Stimulated activated naive CD8-positive, alpha-beta T cell treated with anti-CD3 and anti-CD28 coated beads, Interleukin-15, amount 100 ng/mL, for 72 hours (primary cell): ENCODE results near the gene TGFB1I1.
A peak's percentile ranks its signal among the peaks of the same experiment; 100 is the strongest.
"Not testable (repeated sequence)": the region's sequence is repeated elsewhere in the genome, so short reads cannot be mapped to it uniquely, and the experiment has no call there.

Experiments
- ATAC-seq: fragments of 150-1000 bp; cut with Tn5 transposase; 2 replicates; pipeline ENCODE4 v1.10.0; 2021; ENCODE audit warnings: mild to moderate bottlenecking, moderate library complexity
- DNase-seq, 2 donors: peaks; one replicate each; pipeline ENCODE4 v3.0.0; 2021 to 2022
- H3K27ac Mint-ChIP-seq, 2 donors: one replicate each; pipeline ENCODE4 v1.8.0; 2022; ENCODE audit warnings: mild to moderate bottlenecking in 2 of 2, mixed read lengths in 2 of 2, moderate library complexity in 2 of 2
- H3K27me3 Mint-ChIP-seq: one replicate; pipeline ENCODE4 v1.8.0; 2022; ENCODE audit warnings: mixed read lengths
- H3K4me1 Mint-ChIP-seq: one replicate; pipeline ENCODE4 v1.8.0; 2022; ENCODE audit warnings: mild to moderate bottlenecking, mixed read lengths
- H3K4me3 Mint-ChIP-seq, 2 donors: one replicate each; pipeline ENCODE4 v1.8.0; 2022; ENCODE audit warnings: mild to moderate bottlenecking in 2 of 2, mixed read lengths in 2 of 2, moderate library complexity in 1 of 2
- H3K9me3 Mint-ChIP-seq, 2 donors: one replicate each; pipeline ENCODE4 v1.8.0; 2022; ENCODE audit warnings: mixed read lengths in 2 of 2

TGFB1I1 gene

GRCh38 chr16:31505483-31505882 lies 33.5 kb downstream of the TGFB1I1 start:
- ATAC-seq = peak; percentile 83
- H3K27me3 Mint-ChIP-seq = no peaks in the 10 kb centered on the region
- H3K4me3 Mint-ChIP-seq = peak overlapping the region; percentile 1 to 40
- DNase-seq = peak in 1 of 2 donors; percentile 39
- H3K27ac Mint-ChIP-seq = peak overlapping the region in 1 of 2 donors; percentile 17
- H3K4me1 Mint-ChIP-seq = peaks cover 47% of the 10 kb centered on the region
- H3K9me3 Mint-ChIP-seq = no peaks in the 10 kb centered on the region

DNA sequence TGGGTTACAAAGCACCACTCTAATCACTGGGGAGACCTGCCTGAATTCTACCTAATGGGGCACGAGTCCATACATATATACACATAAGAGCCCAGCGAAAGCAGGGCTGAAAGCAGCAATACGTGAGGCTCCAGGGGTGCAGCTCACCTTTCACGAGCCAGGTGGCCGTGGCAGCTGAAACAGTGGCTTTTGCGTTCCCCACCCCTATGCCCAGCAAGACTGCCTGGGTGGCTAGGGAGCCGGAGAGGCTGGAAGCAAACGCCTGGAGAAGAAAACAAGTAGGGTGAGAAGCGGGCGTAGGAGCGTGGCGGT lies 35.6 kb downstream of the TGFB1I1 start:
- peak; percentile 5 for ATAC-seq
- Mint-ChIP-seq H3K4me3 (peak overlapping the region; percentile 90 to 99), H3K27ac (peak overlapping the region; percentile 99 to 100), H3K27me3 (no peaks in the 10 kb centered on the region), H3K4me1 (peaks cover 50% of the 10 kb centered on the region), H3K9me3 (no peaks in the 10 kb centered on the region)
- no peak for DNase-seq

- DNase-seq = peak; percentile 81 to 87
- Mint-ChIP-seq H3K27me3 (no peaks in the 10 kb centered on the region), H3K27ac (peak within 1 kb of the TSS; percentile 99 to 100), H3K9me3 (no peaks in the 10 kb centered on the region), H3K4me1 (peaks cover 50% of the 10 kb centered on the region), H3K4me3 (peak within 1 kb of the TSS; percentile 90 to 99)
- peak; percentile 90 for ATAC-seq
Measured at GRCh38 chr16:31507929-31508705, 36.2 kb downstream of the TGFB1I1 start, which contains the start of gene RUSF1. TSS of gene RUSF1 (minus strand) at chr16:31508391. CDS start at chr16:31508373, 18 bp downstream.

- DNase-seq (no peak), ATAC-seq (no peak)
- Mint-ChIP-seq H3K4me3 (peak overlapping the region; percentile 90 to 99), H3K4me1 (peaks cover 50% of the 10 kb centered on the region), H3K27ac (peak overlapping the region; percentile 99 to 100), H3K9me3 (no peaks in the 10 kb centered on the region), H3K27me3 (no peaks in the 10 kb centered on the region)
Measured at GRCh38 chr16:31508706-31509195, 36.8 kb downstream of the TGFB1I1 start.

GRCh38 chr16:31513126-31513525 lies 41.2 kb downstream of the TGFB1I1 start:
- Mint-ChIP-seq H3K27ac (no peak overlapping the region), H3K9me3 (peaks cover 0 to 21% of the 10 kb centered on the region in 2 donors), H3K27me3 (no peaks in the 10 kb centered on the region), H3K4me3 (no peak overlapping the region), H3K4me1 (peaks cover 26% of the 10 kb centered on the region)
- ATAC-seq = no peak
- DNase-seq = no peak

GRCh38 chr16:31513884-31514283 lies 41.9 kb downstream of the TGFB1I1 start:
- DNase-seq (no peak), ATAC-seq (no peak)
- peaks cover 26% of the 10 kb centered on the region for H3K4me1 Mint-ChIP-seq
- H3K27ac Mint-ChIP-seq = no peak overlapping the region
- peaks cover 0 to 21% of the 10 kb centered on the region in 2 donors for H3K9me3 Mint-ChIP-seq
- H3K27me3 Mint-ChIP-seq = no peaks in the 10 kb centered on the region
- no peak overlapping the region for H3K4me3 Mint-ChIP-seq

- no peak for DNase-seq
- Mint-ChIP-seq H3K4me3 (no peak overlapping the region), H3K27me3 (peaks cover 6% of the 10 kb centered on the region), H3K27ac (peak overlapping the region in 1 of 2 donors; percentile 85), H3K9me3 (peaks cover 0 to 21% of the 10 kb centered on the region in 2 donors), H3K4me1 (peaks cover 7% of the 10 kb centered on the region)
- no peak for ATAC-seq
Measured at GRCh38 chr16:31517800-31518402, 45.9 kb downstream of the TGFB1I1 start.

GRCh38 chr16:31519759-31520431 lies 47.9 kb downstream of the TGFB1I1 start:
- Mint-ChIP-seq H3K4me3 (no peak overlapping the region), H3K9me3 (peaks cover 0 to 21% of the 10 kb centered on the region in 2 donors), H3K27me3 (peaks cover 6% of the 10 kb centered on the region), H3K27ac (no peak overlapping the region), H3K4me1 (peaks cover 7% of the 10 kb centered on the region)
- no peak for ATAC-seq
- no peak for DNase-seq

DNA sequence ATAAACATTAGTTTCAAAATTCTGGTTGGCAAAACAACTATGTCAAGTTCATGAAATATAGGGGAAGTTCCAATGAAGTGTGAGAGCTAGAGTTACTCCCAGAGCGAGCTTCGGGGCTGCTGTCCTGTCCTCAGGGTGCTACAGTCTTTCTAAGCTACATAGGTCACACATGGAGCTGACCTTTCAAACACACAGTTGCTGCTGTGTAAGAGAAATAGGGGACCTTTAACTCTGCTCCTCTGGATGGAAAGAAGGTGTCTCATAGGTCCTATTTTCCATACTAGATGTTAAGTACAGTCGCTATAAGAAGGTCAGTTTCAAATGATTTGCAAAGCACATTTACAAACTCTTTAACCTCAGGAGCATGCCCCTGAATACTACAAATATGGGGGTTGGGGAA lies 49.4 kb downstream of the TGFB1I1 start:
- Mint-ChIP-seq H3K4me3 (no peak overlapping the region), H3K9me3 (peaks cover 0 to 18% of the 10 kb centered on the region in 2 donors), H3K27ac (no peak overlapping the region), H3K27me3 (peaks cover 6% of the 10 kb centered on the region), H3K4me1 (peaks cover 7% of the 10 kb centered on the region)
- DNase-seq (no peak), ATAC-seq (no peak)

- no peak overlapping the region for H3K27ac Mint-ChIP-seq
- peaks cover 0 to 11% of the 10 kb centered on the region in 2 donors for H3K9me3 Mint-ChIP-seq
- DNase-seq (no peak), ATAC-seq (no peak)
- no peak overlapping the region for H3K4me3 Mint-ChIP-seq
- peaks cover 7% of the 10 kb centered on the region for H3K4me1 Mint-ChIP-seq
- peaks cover 6% of the 10 kb centered on the region for H3K27me3 Mint-ChIP-seq
Measured at GRCh38 chr16:31522071-31522470, 50.1 kb downstream of the TGFB1I1 start.

GRCh38 chr16:31523768-31524167 lies 51.8 kb downstream of the TGFB1I1 start:
- not testable (repeated sequence) for DNase-seq, H3K9me3 Mint-ChIP-seq, ATAC-seq, H3K27ac Mint-ChIP-seq, H3K4me3 Mint-ChIP-seq
- Mint-ChIP-seq H3K4me1 (peaks cover 14% of the 10 kb centered on the region), H3K27me3 (peaks cover 17% of the 10 kb centered on the region)

DNA sequence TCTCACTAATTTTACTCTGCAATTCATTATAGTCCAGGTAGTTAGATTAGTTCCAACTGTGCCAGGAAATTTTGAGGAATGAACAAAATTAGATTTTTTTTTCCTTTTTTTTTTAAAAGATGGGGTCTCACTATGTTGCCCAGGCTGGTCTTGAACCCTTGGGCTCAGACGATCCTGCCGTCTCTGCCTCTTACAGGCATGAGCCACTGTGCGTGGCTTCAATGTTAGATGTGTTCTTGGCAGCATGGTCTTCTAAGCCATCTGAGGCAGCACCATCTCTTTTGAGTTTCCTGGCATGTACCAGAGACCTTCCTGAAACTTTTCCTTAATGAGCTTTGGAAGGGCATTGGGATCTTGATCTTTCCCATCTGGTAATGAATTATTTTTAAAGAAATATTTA lies 53.2 kb downstream of the TGFB1I1 start:
- H3K27ac Mint-ChIP-seq = no peak overlapping the region
- no peak overlapping the region for H3K4me3 Mint-ChIP-seq
- ATAC-seq (no peak), DNase-seq (no peak)
- no peaks in the 10 kb centered on the region for H3K9me3 Mint-ChIP-seq
- H3K27me3 Mint-ChIP-seq = peaks cover 30% of the 10 kb centered on the region
- H3K4me1 Mint-ChIP-seq = peaks cover 20% of the 10 kb centered on the region
